GM18502 (cell line): ENCODE data around the gene IGF2BP3.
A peak's percentile ranks its signal among the peaks of the same experiment; 100 is the strongest.

Experiments
- ATAC-seq: cut with Tn5 transposase; IDR thresholded peaks from one replicate; pipeline ENCODE4 v1.9.1; 2021; ENCODE audit warnings: mild to moderate bottlenecking; ENCODE audit not compliant: unreplicated experiment, poor library complexity

IGF2BP3 gene

GRCh38 chr7:23347682-23348180 lies 122.6 kb downstream of the IGF2BP3 start:
- no peak for ATAC-seq

- no peak for ATAC-seq
Observed at GRCh38 chr7:23347033-23347681, 123.1 kb downstream of the IGF2BP3 start.

- peak; percentile 72 for ATAC-seq
Observed at GRCh38 chr7:23346316-23346715, 124.0 kb downstream of the IGF2BP3 start.

GRCh38 chr7:23345601-23346000 lies 124.7 kb downstream of the IGF2BP3 start:
- no peak for ATAC-seq

DNA sequence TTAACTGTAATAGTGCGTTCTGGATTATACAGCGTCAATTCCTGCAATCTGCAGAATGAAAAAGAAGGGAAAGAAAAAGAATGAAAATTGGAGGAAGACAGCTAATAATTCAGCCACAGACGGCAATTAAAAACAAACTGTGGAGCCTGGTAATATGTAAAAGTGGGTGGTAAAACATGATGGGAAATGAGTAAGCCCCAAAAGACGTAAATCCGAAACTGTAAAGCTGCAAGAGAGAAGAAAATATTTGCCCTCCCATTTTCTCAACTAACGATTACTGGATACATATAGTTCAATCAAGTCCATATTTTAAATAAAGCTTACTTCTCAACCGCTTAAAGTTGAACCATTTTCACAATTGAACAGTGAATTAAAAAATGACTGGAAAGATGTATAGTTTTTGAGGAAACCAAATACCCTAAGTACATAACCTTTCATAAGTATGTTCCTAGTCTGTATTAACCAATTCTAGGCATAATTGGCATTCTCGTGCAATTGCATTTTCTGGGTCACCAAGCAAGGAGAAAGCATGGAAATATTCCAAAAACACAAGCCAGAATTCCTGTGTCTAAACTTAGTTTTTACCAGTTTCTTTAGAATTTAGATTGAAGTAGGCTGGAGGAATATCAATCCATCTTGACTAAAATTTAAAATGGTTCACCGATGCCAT lies 126.3 kb downstream of the IGF2BP3 start:
- ATAC-seq: no peak

DNA sequence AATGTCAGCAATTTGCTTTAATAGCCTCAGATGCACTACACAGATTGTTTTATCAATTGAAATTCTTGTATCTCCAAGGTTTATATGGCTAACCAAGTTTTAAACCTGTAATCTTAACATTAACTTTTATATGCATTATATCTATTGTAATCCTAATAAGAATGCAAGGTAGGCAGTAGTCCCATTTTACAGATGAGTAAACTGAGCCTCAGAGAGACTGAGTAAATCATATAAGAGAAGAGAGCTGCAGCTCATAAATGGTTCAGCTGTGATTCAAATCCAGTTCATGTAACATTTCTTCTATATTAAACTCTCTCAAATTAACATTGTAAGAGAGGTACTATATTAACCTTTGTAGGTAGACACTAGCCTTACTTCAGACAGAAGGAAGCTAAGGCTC lies 127.2 kb downstream of the IGF2BP3 start:
- no peak for ATAC-seq

DNA sequence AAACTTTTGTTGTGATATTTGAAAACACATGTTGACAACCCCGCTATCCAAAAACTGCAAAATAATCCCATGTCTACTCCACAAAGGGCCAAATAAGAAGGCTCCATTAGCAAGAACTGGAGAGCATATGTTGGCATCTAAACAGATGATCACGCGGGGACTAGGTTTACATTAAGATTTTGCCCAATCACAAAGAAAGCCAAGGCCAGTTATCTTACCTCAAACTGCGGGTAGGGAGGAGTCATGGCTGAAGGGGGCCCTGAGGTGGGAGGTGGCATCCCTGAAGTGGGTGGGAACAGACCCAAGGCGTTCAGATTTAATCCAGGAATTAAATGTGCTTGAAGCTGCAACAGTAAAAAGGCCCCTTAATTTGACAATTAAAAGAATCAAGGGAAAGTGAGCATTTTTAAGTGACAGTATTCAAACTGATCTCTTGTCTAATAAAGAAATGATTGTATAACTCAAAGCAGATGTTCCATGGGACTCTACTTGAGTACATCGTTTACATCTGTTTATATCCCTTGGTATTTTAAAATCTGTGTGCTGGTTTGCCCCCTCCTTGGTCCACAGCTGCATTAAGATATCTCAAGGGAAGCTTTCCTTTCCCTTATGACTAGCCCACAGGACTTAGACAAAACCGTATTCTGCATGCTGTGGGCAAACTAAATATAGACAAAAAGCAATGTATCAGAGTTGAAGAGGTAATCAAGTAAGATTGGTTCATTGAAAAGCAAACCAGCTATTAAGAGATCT lies 128.3 kb downstream of the IGF2BP3 start:
- ATAC-seq: no peak

- no peak for ATAC-seq
Observed at GRCh38 chr7:23338863-23339262, 131.4 kb downstream of the IGF2BP3 start.

- no peak for ATAC-seq
Observed at GRCh38 chr7:23338439-23338838, 131.9 kb downstream of the IGF2BP3 start.

DNA sequence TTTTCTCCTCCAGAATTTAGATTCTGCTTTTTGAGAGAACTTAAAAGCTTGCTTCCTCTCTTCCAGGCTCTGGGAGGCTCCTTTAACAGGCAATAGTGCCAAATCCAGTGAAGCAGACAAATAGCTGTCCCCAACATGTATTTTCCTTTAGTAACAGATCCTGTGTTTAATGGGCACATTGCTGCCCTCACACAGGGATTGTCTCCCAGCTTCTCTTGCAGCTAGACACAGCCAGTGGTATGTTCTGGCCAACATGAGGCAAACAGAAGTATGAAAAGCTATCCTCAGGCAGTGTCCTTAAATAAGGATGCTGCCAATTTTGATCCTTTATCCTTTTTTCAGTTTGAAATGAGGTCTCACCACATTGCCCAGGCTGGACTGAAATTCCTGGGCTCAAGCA lies 132.9 kb downstream of the IGF2BP3 start:
- no peak for ATAC-seq

GRCh38 chr7:23336799-23337283 lies 133.4 kb downstream of the IGF2BP3 start:
- no peak for ATAC-seq

DNA sequence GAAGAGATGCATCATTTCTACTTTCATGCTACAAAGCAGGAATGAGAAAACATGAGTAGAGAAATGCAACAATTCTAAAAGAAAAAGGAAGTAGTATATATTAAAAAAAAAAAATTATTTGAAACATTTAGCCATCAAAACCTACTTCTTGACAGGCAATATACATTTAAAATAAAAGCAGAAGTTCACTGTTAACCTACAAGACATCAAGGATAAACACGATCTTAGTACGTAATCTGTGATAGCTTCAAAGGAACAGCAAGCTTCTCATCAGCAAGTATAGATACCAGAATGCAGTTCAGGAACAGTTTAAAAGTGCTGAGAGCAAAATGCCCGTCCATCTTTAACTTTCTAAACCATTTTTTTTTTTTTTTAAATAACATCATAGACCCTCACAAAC lies 134.2 kb downstream of the IGF2BP3 start:
- ATAC-seq: no peak

GRCh38 chr7:23335621-23336020 lies 134.7 kb downstream of the IGF2BP3 start:
- no peak for ATAC-seq

GRCh38 chr7:23335136-23335535 lies 135.2 kb downstream of the IGF2BP3 start:
- ATAC-seq: no peak

DNA sequence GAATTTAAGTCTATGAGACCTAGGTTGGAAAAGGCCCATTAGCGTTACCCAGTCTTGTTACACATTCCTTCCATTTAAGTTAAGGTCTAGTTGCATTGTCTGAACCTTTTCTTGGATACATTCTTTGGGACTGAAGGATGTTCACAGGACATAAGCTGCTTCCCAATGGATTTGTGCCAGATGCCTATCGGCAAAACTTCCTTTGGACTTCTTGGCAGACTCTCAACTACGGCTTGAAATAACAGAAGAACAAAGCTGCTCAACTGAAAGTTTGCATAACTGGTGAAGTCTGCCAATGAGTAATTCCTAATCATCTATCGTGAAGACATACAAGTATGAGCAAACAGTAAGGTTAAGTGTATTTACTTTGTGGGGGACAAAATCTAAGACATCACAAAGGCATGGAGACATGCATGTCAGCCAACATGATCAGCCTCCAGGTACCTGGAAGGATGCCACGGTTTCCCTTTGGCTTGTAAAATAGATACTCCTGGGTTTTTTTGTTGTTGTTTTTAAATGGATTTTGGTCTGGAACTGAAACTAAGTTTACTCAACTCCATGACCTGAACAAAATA lies 135.7 kb downstream of the IGF2BP3 start:
- no peak for ATAC-seq

DNA sequence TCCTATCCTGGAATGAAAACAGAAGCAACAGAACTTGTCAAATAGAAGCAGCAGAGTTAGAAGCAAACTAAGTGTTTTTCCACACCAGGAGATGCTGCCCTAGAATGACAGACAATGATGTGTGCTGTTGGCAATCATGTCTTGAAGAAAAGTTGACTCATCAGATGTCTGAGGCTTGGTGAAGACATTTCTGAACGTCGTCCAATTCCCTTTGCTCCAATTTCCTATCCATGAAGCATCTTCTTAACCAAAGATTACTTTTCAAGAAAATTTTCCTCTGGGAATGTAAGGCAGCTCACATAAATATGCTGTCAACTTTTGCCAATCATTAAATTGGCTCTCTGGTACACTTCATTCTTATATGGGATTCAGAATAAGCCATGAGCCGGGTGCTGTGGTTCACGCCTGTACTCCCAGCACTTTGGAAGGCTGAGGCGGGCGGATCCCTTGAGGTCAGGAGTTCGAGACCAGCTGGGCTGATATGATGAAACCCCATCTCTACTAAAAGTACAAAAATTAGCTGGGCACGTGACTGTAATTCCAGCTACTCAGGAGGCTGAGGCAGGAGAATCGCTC lies 136.5 kb downstream of the IGF2BP3 start:
- no peak for ATAC-seq

DNA sequence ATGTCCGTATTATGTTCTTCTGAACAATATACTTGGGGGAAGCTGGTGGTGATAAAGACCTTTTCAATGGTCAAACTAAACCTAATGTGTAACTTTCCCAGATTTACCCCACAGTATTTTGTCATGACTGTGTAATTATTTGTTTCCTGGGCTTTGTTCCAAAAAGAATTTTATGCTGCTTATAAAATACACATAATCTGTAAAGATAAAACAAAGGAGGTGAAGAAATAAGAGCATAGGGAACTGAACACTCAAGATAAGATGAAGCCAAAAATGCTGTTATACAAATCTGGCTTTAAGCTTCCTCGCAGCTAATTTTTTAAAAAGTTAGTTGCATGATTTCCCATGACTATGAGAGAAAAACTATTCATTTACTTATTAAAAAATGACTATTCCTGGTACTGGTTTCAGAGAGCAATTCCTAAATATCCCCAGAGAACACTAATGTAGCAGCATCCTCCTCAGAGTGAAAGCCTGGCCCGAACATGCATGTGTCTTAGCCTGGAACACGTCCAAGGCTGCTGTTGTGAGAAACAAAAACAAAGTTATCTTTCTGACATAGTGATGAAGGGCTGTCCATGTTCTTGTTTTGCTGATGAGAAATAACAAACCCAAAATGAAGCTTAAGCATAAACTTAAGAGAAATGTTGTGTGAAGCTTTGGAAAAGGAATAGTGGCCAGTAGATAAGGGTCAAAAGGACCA lies 137.2 kb downstream of the IGF2BP3 start:
- no peak for ATAC-seq

- no peak for ATAC-seq
Observed at GRCh38 chr7:23332193-23332592, 138.1 kb downstream of the IGF2BP3 start.

- ATAC-seq: no peak
Observed at GRCh38 chr7:23331132-23331531, 139.2 kb downstream of the IGF2BP3 start.

GRCh38 chr7:23315366-23315765 lies 154.9 kb downstream of the IGF2BP3 start:
- no peak for ATAC-seq
